Lower lobe of right lung (tissue), 2 donors: ENCODE results near the gene CLCN5. TPM values are rescaled to one million over a fixed set of nuclear protein-coding genes. Genes with fewer than 3 reads are reported as not detected.
A peak's percentile ranks its signal among the peaks of the same experiment; 100 is the strongest.

Source experiments
- ATAC-seq, 2 donors: fragments of 200-7000 bp; cut with Tn5 transposase; one replicate each; pipeline ENCODE4 v1.9.1; 2020 to 2022; ENCODE audit warnings: mild to moderate bottlenecking in 2 of 2, moderate library complexity in 2 of 2
- DNase-seq: peaks from one replicate; pipeline ENCODE4 v3.0.0-alpha.2; 2020
- H3K27ac ChIP-seq: fragments of 200-600 bp; one replicate; pipeline ENCODE4 v1.8.0; 2022
- H3K27me3 ChIP-seq: fragments of 200-600 bp; one replicate; pipeline ENCODE4 v1.8.0; 2022; ENCODE audit warnings: low read depth
- H3K36me3 ChIP-seq: fragments of 200-600 bp; one replicate; pipeline ENCODE4 v1.8.0; 2022; ENCODE audit warnings: mild to moderate bottlenecking
- H3K4me1 ChIP-seq: fragments of 200-600 bp; one replicate; pipeline ENCODE4 v1.8.0; 2022
- H3K4me3 ChIP-seq: fragments of 200-600 bp; one replicate; pipeline ENCODE4 v1.8.0; 2022; ENCODE audit warnings: mild to moderate bottlenecking
- H3K9me3 ChIP-seq: fragments of 200-600 bp; one replicate; pipeline ENCODE4 v1.8.0; 2022
- intact Hi-C: fragments of 100-400 bp; cut with DNase I; formaldehyde crosslinking; loops from one replicate; pipeline ENCODE4 v1.11.0; 2022
- total RNA-seq: library from RNA; stranded (reverse); fragmentation: NEBNext Ultra II Directional; extraction: Animal tissue kit (Norgen Biotek cat#: 25700); gene quantifications from one replicate; pipeline ENCODE4 v1.2.1, GENCODE V29; 2021
- TF ChIP-seq, protein P1 (sequence below): fragments of 200-600 bp; IDR thresholded peaks from one replicate; pipeline ENCODE4 v1.8.0; 2022; ENCODE audit warnings: antibody characterized with exemption, mild to moderate bottlenecking
- donor health status: DM: no; HTN: yes; CAD: no; lungs with severe emphysema.

Gene CLCN5
- total RNA-seq, 1 donor from 2014 or later: 12.9 TPM

DNA sequence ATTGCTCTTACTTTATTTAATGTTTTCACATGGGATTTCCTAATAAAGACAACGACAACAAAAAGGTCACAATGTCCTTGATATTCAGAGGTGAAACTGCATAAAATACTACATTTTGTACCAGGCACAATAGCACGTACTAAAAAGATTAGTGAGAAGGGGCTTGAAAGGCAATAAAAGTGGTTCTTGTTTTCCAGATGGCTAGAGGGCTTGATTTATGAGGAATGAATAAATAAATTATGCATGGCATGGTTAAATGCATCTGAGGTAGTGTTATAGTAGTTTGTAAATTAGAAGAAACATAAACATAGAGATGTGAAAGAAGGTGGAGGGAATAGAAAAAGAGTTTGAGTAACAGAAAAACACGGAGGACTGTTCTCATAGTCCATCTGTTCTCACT is 123.4 kb downstream of the CLCN5 start:
- Histone ChIP-seq H3K9me3 (no peaks in the 10 kb centered on the region), H3K4me3 (no peak overlapping the region), H3K36me3 (no peaks in the 10 kb centered on the region), H3K4me1 (no peaks in the 10 kb centered on the region), H3K27ac (no peak overlapping the region), H3K27me3 (no peaks in the 10 kb centered on the region)
- TF ChIP-seq, protein P1, sequence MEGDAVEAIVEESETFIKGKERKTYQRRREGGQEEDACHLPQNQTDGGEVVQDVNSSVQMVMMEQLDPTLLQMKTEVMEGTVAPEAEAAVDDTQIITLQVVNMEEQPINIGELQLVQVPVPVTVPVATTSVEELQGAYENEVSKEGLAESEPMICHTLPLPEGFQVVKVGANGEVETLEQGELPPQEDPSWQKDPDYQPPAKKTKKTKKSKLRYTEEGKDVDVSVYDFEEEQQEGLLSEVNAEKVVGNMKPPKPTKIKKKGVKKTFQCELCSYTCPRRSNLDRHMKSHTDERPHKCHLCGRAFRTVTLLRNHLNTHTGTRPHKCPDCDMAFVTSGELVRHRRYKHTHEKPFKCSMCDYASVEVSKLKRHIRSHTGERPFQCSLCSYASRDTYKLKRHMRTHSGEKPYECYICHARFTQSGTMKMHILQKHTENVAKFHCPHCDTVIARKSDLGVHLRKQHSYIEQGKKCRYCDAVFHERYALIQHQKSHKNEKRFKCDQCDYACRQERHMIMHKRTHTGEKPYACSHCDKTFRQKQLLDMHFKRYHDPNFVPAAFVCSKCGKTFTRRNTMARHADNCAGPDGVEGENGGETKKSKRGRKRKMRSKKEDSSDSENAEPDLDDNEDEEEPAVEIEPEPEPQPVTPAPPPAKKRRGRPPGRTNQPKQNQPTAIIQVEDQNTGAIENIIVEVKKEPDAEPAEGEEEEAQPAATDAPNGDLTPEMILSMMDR: no peak
- intact Hi-C loops: no loop called here
- ATAC-seq: no peak
- DNase-seq: no peak

DNA sequence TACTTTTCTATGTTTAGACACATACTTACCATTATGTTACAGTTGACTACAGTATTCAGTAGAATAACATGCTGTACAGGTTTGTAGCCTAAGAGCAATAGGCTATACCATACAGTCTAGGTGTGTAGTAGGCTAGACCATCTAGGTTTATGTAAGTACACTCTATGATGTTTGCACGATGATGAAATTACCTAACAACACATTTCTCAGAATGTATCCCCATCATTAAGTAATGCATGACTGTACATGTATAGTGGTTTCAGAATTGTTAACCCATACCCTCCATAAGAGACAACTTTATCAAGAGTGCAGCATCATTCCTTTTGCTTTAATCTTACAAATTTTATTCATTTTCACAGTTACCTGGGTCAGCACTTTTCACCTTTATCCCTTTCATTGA is 126.8 kb downstream of the CLCN5 start:
- TF ChIP-seq, protein P1: no peak
- no peak for DNase-seq
- ATAC-seq: no peak
- intact Hi-C loops: no loop called here
- no peaks in the 10 kb centered on the region for H3K27me3 ChIP-seq
- H3K4me3 ChIP-seq: no peak overlapping the region
- no peaks in the 10 kb centered on the region for H3K36me3 ChIP-seq
- H3K9me3 ChIP-seq: no peaks in the 10 kb centered on the region
- no peak overlapping the region for H3K27ac ChIP-seq
- no peaks in the 10 kb centered on the region for H3K4me1 ChIP-seq

DNA sequence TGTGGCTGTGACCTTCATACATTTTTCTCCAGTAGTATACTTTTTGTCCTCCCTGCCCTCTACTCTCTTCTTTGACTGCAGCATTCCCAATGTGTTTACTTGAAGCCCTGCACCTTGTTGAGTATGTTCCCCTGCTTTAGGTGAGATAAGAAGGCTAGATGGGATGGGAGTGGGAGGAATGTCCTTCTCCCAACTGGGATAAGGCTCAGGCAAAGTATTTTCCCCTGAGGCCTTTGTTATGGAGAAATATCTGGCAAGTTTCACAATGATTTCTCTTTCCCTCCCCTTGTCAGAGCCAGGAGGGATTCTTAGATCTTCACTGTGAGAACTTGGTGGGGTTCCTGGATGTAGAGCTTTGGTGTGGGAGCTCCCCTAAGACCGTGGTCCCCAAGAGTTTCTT is 131.8 kb downstream of the CLCN5 start:
- H3K27ac ChIP-seq: no peak overlapping the region
- no peaks in the 10 kb centered on the region for H3K36me3 ChIP-seq
- no peak for DNase-seq
- no peaks in the 10 kb centered on the region for H3K4me1 ChIP-seq
- no peak for ATAC-seq
- H3K4me3 ChIP-seq: no peak overlapping the region
- TF ChIP-seq, protein P1: no peak
- no peaks in the 10 kb centered on the region for H3K9me3 ChIP-seq
- intact Hi-C loops: no loop called here
- H3K27me3 ChIP-seq: no peaks in the 10 kb centered on the region

DNA sequence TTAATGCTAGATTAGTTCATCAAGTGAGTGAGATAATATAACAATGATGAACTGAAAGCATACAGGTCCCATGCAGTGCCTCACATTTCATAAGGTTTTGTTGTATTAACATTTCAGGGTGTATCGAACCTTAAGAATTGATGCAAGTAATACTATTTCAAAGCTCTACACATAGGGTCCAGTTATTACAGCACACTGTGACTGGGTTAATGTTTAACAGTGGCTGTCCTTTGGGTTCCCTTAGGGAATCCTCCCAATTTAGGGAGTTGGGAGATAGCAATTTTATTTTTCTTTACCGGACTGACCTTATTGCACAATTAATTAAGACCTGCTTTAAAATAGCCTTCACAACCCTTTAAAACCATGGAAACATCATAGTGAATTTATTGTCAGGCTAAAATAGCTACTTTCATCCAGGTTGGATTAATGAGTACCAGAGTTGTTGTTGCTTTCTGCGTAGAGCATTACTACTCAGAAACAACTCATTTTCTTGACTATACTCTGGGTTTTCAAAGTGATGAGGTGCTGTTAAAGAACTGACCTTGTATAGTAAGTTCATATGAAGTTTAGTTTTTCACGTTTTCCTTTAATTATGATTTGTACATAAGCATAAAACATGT is 144.0 kb downstream of the CLCN5 start:
- intact Hi-C loops: no loop called here
- H3K9me3 ChIP-seq: no peaks in the 10 kb centered on the region

DNA sequence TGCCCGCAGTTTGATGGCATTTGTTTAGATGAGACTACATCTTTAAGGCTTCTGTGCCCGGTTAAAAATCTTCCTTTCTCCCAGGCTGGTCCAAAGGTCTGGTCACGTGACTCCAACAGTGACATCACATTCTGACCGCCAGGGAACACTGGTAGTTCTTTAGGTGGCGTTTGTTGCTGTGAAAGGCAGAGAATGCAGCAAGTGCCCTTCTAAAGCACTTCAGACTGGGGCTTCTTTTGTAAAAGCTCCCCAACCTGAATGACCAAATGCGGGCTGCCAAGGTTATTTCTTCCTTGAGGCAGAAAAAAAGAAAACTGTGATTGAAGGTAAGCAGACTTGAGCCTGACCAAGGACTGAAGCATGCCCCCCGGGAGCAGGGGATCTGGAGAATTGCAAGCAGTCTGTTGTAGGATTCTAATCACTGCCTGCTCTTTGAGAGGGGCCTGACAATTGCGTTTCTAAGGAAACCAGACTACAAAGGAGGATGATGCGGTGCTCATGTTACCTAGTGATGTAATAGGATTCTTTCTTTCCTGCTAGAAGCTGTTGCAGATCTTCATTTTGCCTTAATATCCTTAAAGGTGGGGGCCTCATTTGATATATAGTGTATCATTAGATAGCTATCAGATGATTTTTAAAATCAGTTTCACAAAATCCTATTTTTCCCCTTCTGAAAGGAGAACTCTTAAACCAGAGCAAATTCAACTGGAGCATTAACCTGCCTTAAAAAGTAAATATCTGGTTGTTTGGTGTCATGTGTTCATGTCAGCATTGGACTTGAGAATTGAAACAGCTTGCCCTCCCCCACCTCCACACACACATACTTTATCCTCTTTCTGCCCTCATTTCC is 145.3 kb downstream of the CLCN5 start:
- no peaks in the 10 kb centered on the region for H3K4me1 ChIP-seq
- no peaks in the 10 kb centered on the region for H3K9me3 ChIP-seq
- intact Hi-C loops: no loop called here
- H3K4me3 ChIP-seq: no peak overlapping the region
- H3K36me3 ChIP-seq: no peaks in the 10 kb centered on the region
- H3K27ac ChIP-seq: no peak overlapping the region
- TF ChIP-seq, protein P1: no peak
- peak; percentile 54 to 77 for ATAC-seq
- no peaks in the 10 kb centered on the region for H3K27me3 ChIP-seq
- DNase-seq: peak; percentile 28

More for the DNA sequence above, 144.0 kb downstream of the CLCN5 start:
- no peaks in the 10 kb centered on the region for H3K36me3 ChIP-seq
- H3K27ac ChIP-seq: no peak overlapping the region
- no peak for ATAC-seq
- no peaks in the 10 kb centered on the region for H3K4me1 ChIP-seq
- DNase-seq: no peak
- TF ChIP-seq, protein P1: no peak
- H3K27me3 ChIP-seq: no peaks in the 10 kb centered on the region
- no peak overlapping the region for H3K4me3 ChIP-seq
